Bladder microvascular endothelial cell (primary cell): ENCODE data around the gene GCNT2. TPM values are rescaled to one million over a fixed set of nuclear protein-coding genes. Genes with fewer than 3 reads are reported as not detected.

ENCODE experiments used
- total RNA-seq: library from RNA; depleted of rRNA; stranded (reverse); fragments of >200 nt; gene quantifications from 2 replicates; pipeline ENCODE4 v1.2.3, GENCODE V29; 2014

GCNT2 gene
- 6.3 and 43.7 TPM in 2 replicates for total RNA-seq

GRCh38 chr6:10521104-10521808 is at the start of gene GCNT2:
TSS of gene GCNT2 (plus strand) at chr6:10521351. CDS start at chr6:10528912, 7,561 bp downstream.

Other genes with a start within 250 kb of the GCNT2 start
- not detected in 2 replicates for gene TFAP2A, start 106.3 kb upstream of the GCNT2 start, total RNA-seq
- gene C6orf52, start 173.3 kb downstream of the GCNT2 start, total RNA-seq: 0.32 TPM in 1 of 2 replicates, not detected in the other
- 9.7 and 18.8 TPM in 2 replicates for gene PAK1IP1, start 173.6 kb downstream of the GCNT2 start, total RNA-seq
- 63.4 and 80.1 TPM in 2 replicates for gene TMEM14C, start 201.7 kb downstream of the GCNT2 start, total RNA-seq
- 45.7 and 54.6 TPM in 2 replicates for gene TMEM14B, start 226.5 kb downstream of the GCNT2 start, total RNA-seq